Measurements from ENCODE around the gene TPH1. TPM values are rescaled to one million over a fixed set of nuclear protein-coding genes. Genes with fewer than 3 reads are reported as not detected.

TPH1 gene
- total and polyA plus RNA-seq, 10 of the 15 experiments (the other 5 are each of a cell fraction or from before 2014, with no cell fraction given), result 0.05 to 0.82 (median 0.29) TPM

GRCh38 chr11:18075444-18075843, 29.4 kb upstream of the TPH1 start:
- Histone ChIP-seq H3K27ac (ENCODE audit: control insufficient read depth, insufficient read depth) (no peak overlapping the region), H3K4me3 (no peak overlapping the region), H3K79me2 (ENCODE audit: control insufficient read depth, insufficient read depth, low read length) (no peaks in the 10 kb centered on the region), H2AFZ (ENCODE audit: control insufficient read depth, low read depth, low read length) (no peak overlapping the region), H3K9ac (ENCODE audit: control insufficient read depth, insufficient read depth, low read length) (no peak overlapping the region), H3K4me1 (ENCODE audit: control insufficient read depth, insufficient read depth, low read length) (no peaks in the 10 kb centered on the region), H4K20me1 (ENCODE audit: control insufficient read depth, insufficient read depth) (no peaks in the 10 kb centered on the region), H3K4me2 (ENCODE audit: control insufficient read depth, insufficient read depth) (no peak overlapping the region), H3K27me3 (replicated peaks in 1 of 2; ENCODE audit: control insufficient read depth in 2 of 2, insufficient read depth in 2 of 2, low read length in 1 of 2) (no peaks in the 10 kb centered on the region), H3K36me3 (ENCODE audit: control insufficient read depth in 2 of 2, insufficient read depth in 2 of 2, low read length in 1 of 2) (0 out of 4 replicates have a peak, but pooled peaks cover 0 to 5% of the 10 kb centered on the region in 2 experiments), H3K9me3 (replicated peaks; ENCODE audit: control insufficient read depth, insufficient read depth, low read length) (no peaks in the 10 kb centered on the region)
- ChIA-PET POLR2A (interaction anchor here (0.6 kb wide), 1 partner anchor 29 kb away, joined by 3 read pairs; no protein-coding TSS in a partner anchor), RAD21 (ENCODE audit: unreplicated experiment) (no interaction called here), CTCF (no interaction called here), SMC1A (ENCODE audit: uncharacterized antibody, unreplicated experiment) (no interaction called here)
- TF ChIP-seq, protein P1, sequence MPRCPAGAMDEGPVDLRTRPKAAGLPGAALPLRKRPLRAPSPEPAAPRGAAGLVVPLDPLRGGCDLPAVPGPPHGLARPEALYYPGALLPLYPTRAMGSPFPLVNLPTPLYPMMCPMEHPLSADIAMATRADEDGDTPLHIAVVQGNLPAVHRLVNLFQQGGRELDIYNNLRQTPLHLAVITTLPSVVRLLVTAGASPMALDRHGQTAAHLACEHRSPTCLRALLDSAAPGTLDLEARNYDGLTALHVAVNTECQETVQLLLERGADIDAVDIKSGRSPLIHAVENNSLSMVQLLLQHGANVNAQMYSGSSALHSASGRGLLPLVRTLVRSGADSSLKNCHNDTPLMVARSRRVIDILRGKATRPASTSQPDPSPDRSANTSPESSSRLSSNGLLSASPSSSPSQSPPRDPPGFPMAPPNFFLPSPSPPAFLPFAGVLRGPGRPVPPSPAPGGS (IDR thresholded peaks at IDR 0.05; ENCODE audit: borderline replicate concordance, insufficient read depth, low read depth, low read length, poor library complexity, severe bottlenecking), result no peak
- TF ChIP-seq KAT2A (conservative IDR thresholded peaks at IDR 0.05; ENCODE audit: control insufficient read depth, low read depth, low read length) (no peak), NR2C1 (IDR thresholded peaks at IDR 0.05) (no peak), CREM (IDR thresholded peaks at IDR 0.05; ENCODE audit: low read depth) (no peak), RELB (IDR thresholded peaks at IDR 0.05; ENCODE audit: low read depth) (no peak), SIN3A (IDR thresholded peaks at IDR 0.05; ENCODE audit: low read depth, low read length) (no peak), ZNF24 (IDR thresholded peaks at IDR 0.05) (no peak), POU2F2 (IDR thresholded peaks at IDR 0.05; ENCODE audit: borderline replicate concordance, low read depth, low read length) (no peak), YY1 (IDR thresholded peaks at IDR 0.05; ENCODE audit: low read depth, low read length) (no peak), POLR2AphosphoS5 (IDR thresholded peaks at IDR 0.05; ENCODE audit: low read length) (no peak), ESRRA (IDR thresholded peaks at IDR 0.05; ENCODE audit: low read length) (no peak), RELA (IDR thresholded peaks at IDR 0.05; ENCODE audit: borderline replicate concordance, partially characterized antibody) (no peak)
- TF ChIP-seq, protein P2, sequence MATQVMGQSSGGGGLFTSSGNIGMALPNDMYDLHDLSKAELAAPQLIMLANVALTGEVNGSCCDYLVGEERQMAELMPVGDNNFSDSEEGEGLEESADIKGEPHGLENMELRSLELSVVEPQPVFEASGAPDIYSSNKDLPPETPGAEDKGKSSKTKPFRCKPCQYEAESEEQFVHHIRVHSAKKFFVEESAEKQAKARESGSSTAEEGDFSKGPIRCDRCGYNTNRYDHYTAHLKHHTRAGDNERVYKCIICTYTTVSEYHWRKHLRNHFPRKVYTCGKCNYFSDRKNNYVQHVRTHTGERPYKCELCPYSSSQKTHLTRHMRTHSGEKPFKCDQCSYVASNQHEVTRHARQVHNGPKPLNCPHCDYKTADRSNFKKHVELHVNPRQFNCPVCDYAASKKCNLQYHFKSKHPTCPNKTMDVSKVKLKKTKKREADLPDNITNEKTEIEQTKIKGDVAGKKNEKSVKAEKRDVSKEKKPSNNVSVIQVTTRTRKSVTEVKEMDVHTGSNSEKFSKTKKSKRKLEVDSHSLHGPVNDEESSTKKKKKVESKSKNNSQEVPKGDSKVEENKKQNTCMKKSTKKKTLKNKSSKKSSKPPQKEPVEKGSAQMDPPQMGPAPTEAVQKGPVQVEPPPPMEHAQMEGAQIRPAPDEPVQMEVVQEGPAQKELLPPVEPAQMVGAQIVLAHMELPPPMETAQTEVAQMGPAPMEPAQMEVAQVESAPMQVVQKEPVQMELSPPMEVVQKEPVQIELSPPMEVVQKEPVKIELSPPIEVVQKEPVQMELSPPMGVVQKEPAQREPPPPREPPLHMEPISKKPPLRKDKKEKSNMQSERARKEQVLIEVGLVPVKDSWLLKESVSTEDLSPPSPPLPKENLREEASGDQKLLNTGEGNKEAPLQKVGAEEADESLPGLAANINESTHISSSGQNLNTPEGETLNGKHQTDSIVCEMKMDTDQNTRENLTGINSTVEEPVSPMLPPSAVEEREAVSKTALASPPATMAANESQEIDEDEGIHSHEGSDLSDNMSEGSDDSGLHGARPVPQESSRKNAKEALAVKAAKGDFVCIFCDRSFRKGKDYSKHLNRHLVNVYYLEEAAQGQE (IDR thresholded peaks at IDR 0.05; ENCODE audit: low read depth, low read length), result no peak
- TF ChIP-seq, protein P3, sequence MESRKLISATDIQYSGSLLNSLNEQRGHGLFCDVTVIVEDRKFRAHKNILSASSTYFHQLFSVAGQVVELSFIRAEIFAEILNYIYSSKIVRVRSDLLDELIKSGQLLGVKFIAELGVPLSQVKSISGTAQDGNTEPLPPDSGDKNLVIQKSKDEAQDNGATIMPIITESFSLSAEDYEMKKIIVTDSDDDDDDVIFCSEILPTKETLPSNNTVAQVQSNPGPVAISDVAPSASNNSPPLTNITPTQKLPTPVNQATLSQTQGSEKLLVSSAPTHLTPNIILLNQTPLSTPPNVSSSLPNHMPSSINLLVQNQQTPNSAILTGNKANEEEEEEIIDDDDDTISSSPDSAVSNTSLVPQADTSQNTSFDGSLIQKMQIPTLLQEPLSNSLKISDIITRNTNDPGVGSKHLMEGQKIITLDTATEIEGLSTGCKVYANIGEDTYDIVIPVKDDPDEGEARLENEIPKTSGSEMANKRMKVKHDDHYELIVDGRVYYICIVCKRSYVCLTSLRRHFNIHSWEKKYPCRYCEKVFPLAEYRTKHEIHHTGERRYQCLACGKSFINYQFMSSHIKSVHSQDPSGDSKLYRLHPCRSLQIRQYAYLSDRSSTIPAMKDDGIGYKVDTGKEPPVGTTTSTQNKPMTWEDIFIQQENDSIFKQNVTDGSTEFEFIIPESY (IDR thresholded peaks at IDR 0.05), result no peak
- no peak for DNase-seq (ENCODE audit: low read depth, low spot score)
- no peak for FAIRE-seq
- intact Hi-C loops (cut with micrococcal nuclease; ENCODE audit: unreplicated experiment), result no loop called here
- 74% methylated on average over 3 of the region's 3 CpGs for whole genome bisulfite sequencing (ENCODE audit: insufficient coverage, insufficient replicate concordance, low lambda C conversion rate, missing lambda C conversion rate)
- BruUV-seq (replicated peaks), result no TSS peak
- in situ Hi-C loops (cut with MboI), result no loop called here
- ATAC-seq, result no peak
